DMS 273 (cell line): ENCODE results near the gene NAP1L4.
A peak's percentile ranks its signal among the peaks of the same experiment; 100 is the strongest.
"Not testable (repeated sequence)": the region's sequence is repeated elsewhere in the genome, so short reads cannot be mapped to it uniquely, and the experiment has no call there.

Source experiments
- DNase-seq: peaks from one replicate; lab custom pipeline; 2025; ENCODE audit not compliant: unreplicated experiment; lab: John Stamatoyannopoulos, UW

NAP1L4 gene

GRCh38 chr11:2940147-2940920 is 51.8 kb downstream of the NAP1L4 start:
- DNase-seq: peak; percentile 42

GRCh38 chr11:2938458-2939418 is 53.4 kb downstream of the NAP1L4 start:
- DNase-seq: not testable (repeated sequence)

GRCh38 chr11:2937641-2938457 is 54.3 kb downstream of the NAP1L4 start:
- DNase-seq: not testable (repeated sequence)

- no peak for DNase-seq
Observed at GRCh38 chr11:2934611-2935239, 57.4 kb downstream of the NAP1L4 start.

- no peak for DNase-seq
Observed at GRCh38 chr11:2934021-2934550, 58.0 kb downstream of the NAP1L4 start.

- DNase-seq: peak; percentile 36
Observed at GRCh38 chr11:2933375-2934020, 58.6 kb downstream of the NAP1L4 start.

- no peak for DNase-seq
Observed at GRCh38 chr11:2932850-2933251, 59.3 kb downstream of the NAP1L4 start.

- no peak for DNase-seq
Observed at GRCh38 chr11:2931771-2932738, 60.1 kb downstream of the NAP1L4 start.

GRCh38 chr11:2931420-2931746 is 60.7 kb downstream of the NAP1L4 start:
- no peak for DNase-seq

- DNase-seq: peak; percentile 61
Observed at GRCh38 chr11:2930704-2931419, 61.3 kb downstream of the NAP1L4 start.

- DNase-seq: peak; percentile 54
Observed at GRCh38 chr11:2929950-2930703, 62.0 kb downstream of the NAP1L4 start.

- peak; percentile 42 for DNase-seq
Observed at GRCh38 chr11:2929531-2929949, 62.6 kb downstream of the NAP1L4 start.

GRCh38 chr11:2928605-2929530 is 63.3 kb downstream of the NAP1L4 start, which contains the start of gene PHLDA2:
Gene PHLDA2 (minus strand): TSS chr11:2929420. CDS start chr11:2929364, 56 bp downstream.
- DNase-seq: peak; percentile 62

- DNase-seq: peak; percentile 31
Observed at GRCh38 chr11:2927851-2928604, 64.1 kb downstream of the NAP1L4 start.

GRCh38 chr11:2927121-2927800 is 64.9 kb downstream of the NAP1L4 start:
- DNase-seq: no peak
